Measurements from ENCODE around the gene KISS1. TPM values are rescaled to one million over a fixed set of nuclear protein-coding genes. Genes with fewer than 3 reads are reported as not detected.
A peak's percentile ranks its signal among the peaks of the same experiment; 100 is the strongest.

KISS1 gene
- total and polyA plus RNA-seq, 2 donors from 2014 or later: 0.50 to 25.2 TPM

- H3K27me3 ChIP-seq (ENCODE audit: control insufficient read depth, insufficient read depth, low read length): no peaks in the 10 kb centered on the region
- no peak for FAIRE-seq
- intact Hi-C loops (cut with DNase I): no loop called here
- no peaks in the 10 kb centered on the region for H3K9me3 ChIP-seq (ENCODE audit: control insufficient read depth in 2 of 3, insufficient read depth in 1 of 3, low read length in 3 of 3)
- H3K4me3 ChIP-seq (ENCODE audit: low read length in 3 of 3): no peak overlapping the region
- no peak overlapping the region for H3K27ac ChIP-seq (ENCODE audit: low read depth in 2 of 2, low read length in 2 of 2)
- no peak for TF ChIP-seq CTCF (IDR thresholded peaks at IDR 0.05; ENCODE audit: borderline replicate concordance, extremely low read depth, insufficient read depth)
- no peak overlapping the region for H3K9ac ChIP-seq (ENCODE audit: low read length in 3 of 3)
- peaks cover 0 to 16% (median 6%) of the 10 kb centered on the region in 3 donors for H3K4me1 ChIP-seq (ENCODE audit: control insufficient read depth in 2 of 3, insufficient read depth in 2 of 3, low read depth in 1 of 3, low read length in 3 of 3)
- DNase-seq: no peak
- H3K36me3 ChIP-seq (ENCODE audit: control insufficient read depth in 2 of 3, insufficient read depth in 3 of 3, low read length in 3 of 3): peaks cover 0 to 47% (median 32%) of the 10 kb centered on the region in 3 donors
Observed at GRCh38 chr1:204142032-204142974, 54.0 kb downstream of the KISS1 start.

DNA sequence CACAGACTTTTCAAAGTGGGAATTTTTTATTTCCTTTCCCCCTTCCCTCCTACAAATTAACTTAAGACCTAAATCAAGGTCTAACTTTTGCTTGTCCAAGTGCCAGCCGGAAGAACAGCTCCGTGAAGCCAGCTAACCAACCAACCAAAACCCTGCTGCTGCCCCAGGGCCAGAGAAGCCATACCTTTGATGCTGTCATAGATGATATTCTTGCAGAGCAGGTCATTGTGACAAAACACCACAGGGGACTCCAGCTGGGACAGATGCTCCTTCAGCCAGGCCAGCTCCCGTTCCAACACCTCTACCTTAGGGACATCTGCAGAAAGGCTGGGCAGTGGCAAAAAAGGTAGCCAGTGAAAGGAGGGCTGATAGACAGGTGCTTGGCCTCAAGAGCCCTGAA is 55.2 kb downstream of the KISS1 start:
- intact Hi-C loops (cut with DNase I): no loop called here

More for the DNA sequence above, 55.2 kb downstream of the KISS1 start:
- H3K27me3 ChIP-seq (ENCODE audit: control insufficient read depth, insufficient read depth, low read length): no peaks in the 10 kb centered on the region
- DNase-seq: no peak
- H3K36me3 ChIP-seq (ENCODE audit: control insufficient read depth in 2 of 3, insufficient read depth in 3 of 3, low read length in 3 of 3): peaks cover 0 to 51% (median 32%) of the 10 kb centered on the region in 3 donors
- peak overlapping the region in 1 of 2 donors; percentile 20 for H3K27ac ChIP-seq (ENCODE audit: low read depth in 2 of 2, low read length in 2 of 2)
- no peak for FAIRE-seq
- H3K4me3 ChIP-seq (ENCODE audit: low read length in 3 of 3): no peak overlapping the region
- H3K9me3 ChIP-seq (ENCODE audit: control insufficient read depth in 2 of 3, insufficient read depth in 1 of 3, low read length in 3 of 3): no peaks in the 10 kb centered on the region
- no peak for TF ChIP-seq CTCF (IDR thresholded peaks at IDR 0.05; ENCODE audit: borderline replicate concordance, extremely low read depth, insufficient read depth)
- H3K9ac ChIP-seq (ENCODE audit: low read length in 3 of 3): no peak overlapping the region
- H3K4me1 ChIP-seq (ENCODE audit: control insufficient read depth in 2 of 3, insufficient read depth in 2 of 3, low read depth in 1 of 3, low read length in 3 of 3): peaks cover 0 to 14% (median 6%) of the 10 kb centered on the region in 3 donors

Other genes starting within 250 kb of the KISS1 start
- gene SOX13, start 123.4 kb downstream of the KISS1 start, total RNA-seq: 55.2 TPM
- gene SOX13, start 123.4 kb downstream of the KISS1 start, polyA plus RNA-seq (ENCODE audit: insufficient read depth, low read depth, low replicate concordance): 23.9 TPM
- gene ETNK2, start 44.4 kb downstream of the KISS1 start, total RNA-seq: 33.3 TPM
- gene ETNK2, start 44.4 kb downstream of the KISS1 start, polyA plus RNA-seq (ENCODE audit: insufficient read depth, low read depth, low replicate concordance): 166 TPM
- gene REN, start 30.2 kb downstream of the KISS1 start, total RNA-seq: 32.4 TPM
- gene REN, start 30.2 kb downstream of the KISS1 start, polyA plus RNA-seq (ENCODE audit: insufficient read depth, low read depth, low replicate concordance): 1,159 TPM
- 8.9 TPM for gene GOLT1A, start 17.5 kb upstream of the KISS1 start, total RNA-seq
- gene GOLT1A, start 17.5 kb upstream of the KISS1 start, polyA plus RNA-seq (ENCODE audit: insufficient read depth, low read depth, low replicate concordance): 47.7 TPM
- 65.1 TPM for gene PLEKHA6, start 163.4 kb upstream of the KISS1 start, total RNA-seq
- gene PLEKHA6, start 163.4 kb upstream of the KISS1 start, polyA plus RNA-seq (ENCODE audit: insufficient read depth, low read depth, low replicate concordance): 17.5 TPM
- 41.6 TPM for gene PPP1R15B, start 215.3 kb upstream of the KISS1 start, total RNA-seq
- 12.3 TPM for gene PPP1R15B, start 215.3 kb upstream of the KISS1 start, polyA plus RNA-seq (ENCODE audit: insufficient read depth, low read depth, low replicate concordance)